NCI-H1417 (cell line): ENCODE results near the gene AP2A2.
A peak's percentile ranks its signal among the peaks of the same experiment; 100 is the strongest.
"Not testable (repeated sequence)": the region's sequence is repeated elsewhere in the genome, so short reads cannot be mapped to it uniquely, and the experiment has no call there.

Experiments
- DNase-seq, 3 experiments: peaks; one replicate each; lab custom pipeline; 2025; lab: John Stamatoyannopoulos, UW

The AP2A2 gene

DNA sequence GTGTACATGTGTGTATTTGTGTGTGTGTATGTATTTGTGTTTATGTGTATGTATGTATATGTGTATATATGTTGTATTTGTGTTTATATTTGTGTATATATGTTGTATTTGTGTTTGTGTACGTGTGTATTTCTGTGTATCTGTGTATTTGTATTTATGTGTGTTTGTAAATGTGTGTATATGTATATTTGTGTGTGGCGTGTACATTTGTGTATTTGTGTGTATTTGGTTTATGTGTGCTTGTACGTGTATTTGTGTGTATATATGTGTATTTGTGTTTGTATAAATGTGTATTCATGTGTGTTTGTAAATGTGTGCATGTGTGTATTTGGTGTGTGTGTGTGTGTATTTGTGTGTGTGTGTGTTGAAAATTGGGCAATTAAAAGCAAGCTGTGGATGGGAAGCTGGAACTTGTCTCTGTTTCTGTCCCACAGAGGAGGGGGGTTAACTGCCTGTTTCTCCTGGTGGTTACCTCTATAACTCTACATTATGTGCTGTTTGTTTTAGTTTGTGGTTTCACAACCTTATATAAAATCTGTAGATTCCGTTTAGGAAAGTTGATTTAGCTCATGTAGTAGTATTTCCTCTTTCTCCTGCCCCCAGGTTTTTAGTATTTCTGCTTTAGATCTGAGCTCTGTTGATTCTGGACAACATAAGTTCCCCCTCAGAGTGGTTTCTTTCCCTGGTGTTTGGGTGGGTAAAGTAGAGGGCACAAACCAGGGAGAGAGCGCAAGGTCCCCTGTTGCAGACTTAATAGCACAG, 28.9 kb downstream of the AP2A2 start:
- no peak for DNase-seq

DNA sequence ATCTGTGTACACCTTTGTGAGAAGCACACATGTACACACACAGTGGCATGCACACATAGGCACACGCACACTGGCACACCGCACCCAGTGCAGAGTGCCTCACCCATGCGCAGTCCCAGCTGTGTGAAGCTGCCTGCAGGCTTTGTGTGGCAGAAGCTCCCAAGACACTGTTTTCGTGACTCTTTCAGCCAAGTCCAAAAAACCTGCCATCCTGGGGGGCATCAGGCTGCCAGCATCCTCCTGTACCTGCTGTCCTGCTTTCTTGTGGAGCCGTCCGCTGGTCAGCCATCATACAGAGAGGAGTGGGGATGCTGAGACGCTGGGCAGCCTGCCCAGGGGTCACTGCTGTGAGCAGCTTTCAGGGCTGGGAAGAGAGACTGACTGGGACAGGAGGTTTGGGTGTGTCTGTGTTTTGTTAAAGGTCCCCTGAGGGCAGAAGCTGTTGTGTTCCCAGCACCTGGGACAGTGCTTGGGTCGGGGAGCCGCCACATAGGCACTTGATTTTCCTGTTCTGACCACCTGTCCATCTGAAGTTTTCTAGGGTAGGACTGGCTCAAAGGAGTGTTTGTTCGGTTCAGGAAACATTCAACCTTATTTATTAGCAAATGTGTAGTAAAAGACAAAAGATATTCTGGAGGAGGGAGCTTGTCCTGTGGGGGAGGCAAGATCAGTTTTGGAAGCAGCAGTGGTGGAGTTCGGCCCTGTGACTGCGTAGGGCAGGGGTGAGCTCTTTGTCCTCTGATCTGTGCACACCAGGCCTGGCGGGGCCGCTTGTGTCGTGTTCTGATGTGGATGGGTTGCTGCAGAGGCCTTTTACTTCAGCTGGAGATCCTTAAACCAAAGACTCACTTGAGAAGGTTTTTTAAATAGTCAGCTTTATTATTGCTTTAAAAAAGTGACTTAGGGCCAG, 29.7 kb downstream of the AP2A2 start:
- DNase-seq: peak in 1 of 3 experiments; percentile 36

DNA sequence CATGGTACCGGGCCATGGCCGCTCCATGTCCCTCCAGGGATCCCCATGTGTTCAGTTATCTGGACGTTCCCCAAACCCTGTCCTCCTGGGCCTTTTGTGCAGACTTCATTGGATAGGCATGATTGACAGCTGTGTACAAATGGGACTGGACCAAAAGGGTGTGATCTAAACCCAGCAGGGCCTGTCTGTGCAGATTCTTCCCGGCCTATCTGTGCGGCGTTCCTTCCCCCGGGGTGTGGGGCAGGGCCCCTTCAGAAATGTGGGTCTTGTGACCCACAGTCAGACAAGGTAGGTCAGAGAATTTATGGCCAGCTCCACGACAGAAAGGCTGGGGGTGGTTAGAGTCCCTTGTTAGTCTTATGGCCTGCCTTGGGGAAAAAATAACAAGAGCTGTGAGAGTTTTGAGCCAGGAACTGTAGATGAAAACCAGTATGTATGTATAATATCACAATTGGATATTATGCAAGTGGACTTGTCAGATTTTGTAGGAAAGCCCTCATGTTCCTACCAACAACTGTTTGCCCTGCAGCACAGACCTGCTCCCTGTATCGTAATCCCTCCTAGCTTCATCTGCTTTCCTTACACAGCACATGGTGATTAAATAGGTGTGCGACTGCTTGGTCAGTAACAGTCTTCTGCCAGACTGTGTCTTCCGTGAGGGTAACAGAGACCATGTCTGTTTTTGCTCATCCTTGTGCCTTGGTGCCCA, 31.7 kb downstream of the AP2A2 start:
- DNase-seq: no peak

DNA sequence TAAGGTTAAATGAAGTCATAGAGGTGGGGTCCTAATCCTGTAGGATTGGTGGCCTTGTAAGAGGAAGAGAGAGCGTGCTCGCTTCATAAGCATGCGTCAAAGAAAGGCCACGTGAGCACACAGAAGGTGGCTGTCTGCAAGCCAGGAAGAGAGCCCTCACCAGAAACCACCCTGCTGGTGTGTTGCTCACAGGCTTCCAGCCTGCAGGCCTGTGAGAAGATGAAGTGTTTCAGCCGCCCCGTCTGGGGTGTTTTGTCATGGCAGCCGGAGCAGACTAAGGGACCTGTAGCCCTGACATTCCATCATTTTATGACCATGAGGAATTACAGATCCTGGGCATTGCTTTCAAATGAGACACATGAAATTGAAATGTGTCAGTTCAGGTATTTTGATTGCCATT, 32.4 kb downstream of the AP2A2 start:
- DNase-seq: no peak

GRCh38 chr11:959027-959426, 33.4 kb downstream of the AP2A2 start:
- no peak for DNase-seq

DNA sequence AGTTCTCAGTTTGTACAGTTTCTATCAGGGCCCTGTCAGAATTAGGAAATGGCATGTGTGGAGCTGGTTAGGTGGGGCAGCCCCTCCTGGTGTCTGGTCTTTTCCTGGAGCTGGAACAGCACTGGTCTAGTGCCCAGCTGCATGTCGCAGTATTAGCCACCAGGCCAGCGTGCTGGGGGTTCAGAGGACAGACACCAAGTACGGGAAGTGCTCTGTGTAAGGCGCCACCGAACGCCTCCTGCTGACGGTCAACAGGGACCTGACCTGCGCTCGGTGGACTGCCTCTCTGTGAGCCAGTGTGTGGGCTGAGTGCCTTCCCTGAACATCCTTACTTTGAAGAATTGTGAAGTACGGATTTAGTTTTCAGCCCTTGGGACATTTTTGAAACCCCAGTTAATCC, 33.9 kb downstream of the AP2A2 start:
- no peak for DNase-seq

- not testable (repeated sequence) for DNase-seq
These were observed 35.7 kb downstream of the AP2A2 start for GRCh38 chr11:961310-961920.

- no peak for DNase-seq
These were observed 36.3 kb downstream of the AP2A2 start for GRCh38 chr11:961921-962320.

DNA sequence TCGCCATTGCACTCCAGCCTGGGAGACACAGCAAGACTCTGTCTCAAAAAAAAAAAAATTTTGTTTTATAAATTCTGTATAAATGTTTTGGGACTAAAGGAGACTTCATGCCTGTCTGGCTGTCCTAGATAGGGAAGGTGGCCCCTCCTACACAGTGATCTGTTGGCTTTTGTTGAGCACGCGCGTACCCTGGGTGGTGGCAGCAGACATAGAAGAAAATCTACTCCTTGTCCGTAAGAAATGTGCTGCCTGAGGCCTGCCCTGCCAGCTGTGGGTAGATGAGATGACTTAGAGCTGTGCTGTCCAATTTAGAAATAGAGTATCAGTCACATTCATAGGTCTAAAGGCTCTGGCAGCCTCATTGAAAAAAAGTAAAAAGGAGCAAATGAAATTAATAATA, 37.0 kb downstream of the AP2A2 start:
- DNase-seq: no peak

DNA sequence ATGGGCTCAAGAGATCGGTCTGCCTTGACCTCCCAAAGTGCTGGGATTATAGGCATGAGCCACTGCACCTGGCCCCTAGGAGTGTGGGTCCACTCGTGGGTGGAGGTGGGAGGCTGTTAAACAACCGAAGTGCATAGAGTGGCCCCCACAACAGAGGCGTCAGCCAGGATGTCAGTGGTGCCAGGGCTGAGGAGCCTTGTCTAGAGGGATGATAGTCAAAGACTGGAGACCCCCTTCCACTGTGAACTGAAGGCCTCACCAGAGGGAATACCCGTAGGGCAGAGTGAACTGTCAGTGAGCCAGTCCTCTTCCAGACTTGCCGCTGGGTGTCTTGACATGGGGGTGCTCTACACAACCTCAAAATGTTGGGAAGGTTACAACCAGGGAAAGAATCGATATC, 38.2 kb downstream of the AP2A2 start:
- no peak for DNase-seq

DNA sequence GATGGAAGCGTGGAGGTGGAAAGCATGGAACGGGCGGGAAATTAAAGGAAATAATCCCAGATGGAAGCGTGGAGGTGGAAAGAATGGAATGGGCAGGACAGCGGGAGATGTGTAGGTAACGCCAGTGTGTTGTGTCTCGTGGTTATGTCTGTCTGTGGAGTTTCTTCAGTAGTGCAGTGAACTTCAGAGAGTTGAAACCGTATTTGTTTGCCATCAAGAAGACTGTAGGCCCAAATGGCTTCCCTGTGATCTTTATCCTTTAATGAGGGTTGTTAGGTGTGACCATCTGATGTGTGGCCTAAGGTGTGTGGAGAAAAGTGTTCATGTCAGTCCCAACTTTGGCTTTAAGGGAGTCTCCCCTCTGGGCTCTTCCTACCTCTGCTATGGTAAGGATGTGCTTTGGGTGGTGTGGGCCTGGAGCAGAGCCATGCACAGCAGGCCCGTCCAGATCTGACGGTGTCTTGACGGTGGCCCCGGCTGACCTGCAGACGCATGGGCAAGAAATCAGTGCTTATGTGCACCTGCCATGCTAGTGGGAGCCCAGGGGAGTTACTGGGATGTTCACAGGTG, 39.6 kb downstream of the AP2A2 start:
- no peak for DNase-seq

DNA sequence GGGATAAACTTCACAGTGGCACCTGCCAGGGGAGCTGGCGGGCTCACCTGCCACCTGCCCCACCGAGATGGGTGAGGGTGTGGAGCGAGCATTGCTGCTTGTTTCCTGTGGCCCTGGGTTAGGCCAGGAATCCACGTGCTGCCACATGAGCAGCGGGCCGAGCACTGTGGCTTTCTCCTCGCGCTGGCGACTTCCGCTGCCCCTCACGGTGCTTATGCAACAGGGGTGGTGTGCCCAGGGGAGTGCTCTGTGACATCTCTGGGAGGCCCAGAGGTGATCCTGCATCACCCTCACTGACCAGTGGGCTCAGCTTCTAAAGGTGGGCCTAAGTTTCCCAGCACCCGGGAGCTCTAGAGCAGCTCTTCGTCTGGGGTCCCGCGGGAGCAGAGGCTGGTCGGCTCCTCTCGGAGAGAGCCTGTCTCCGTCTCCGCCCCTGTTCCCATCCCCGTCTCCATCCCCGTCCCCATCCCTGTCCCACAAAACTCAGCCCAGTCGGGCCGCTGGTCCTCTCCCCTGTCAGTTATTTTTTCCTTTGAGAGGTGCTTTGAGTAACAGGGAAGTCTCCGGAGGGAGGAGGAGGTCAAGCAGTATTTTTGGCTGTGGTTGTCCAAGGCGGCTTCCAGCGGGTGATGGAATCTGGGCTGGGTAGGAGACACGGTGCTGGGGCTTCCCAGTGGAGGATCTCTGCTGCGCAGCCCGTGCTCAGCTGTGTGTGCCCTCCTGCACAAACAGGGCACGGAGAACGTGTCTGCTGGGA, 42.5 kb downstream of the AP2A2 start:
- no peak for DNase-seq

DNA sequence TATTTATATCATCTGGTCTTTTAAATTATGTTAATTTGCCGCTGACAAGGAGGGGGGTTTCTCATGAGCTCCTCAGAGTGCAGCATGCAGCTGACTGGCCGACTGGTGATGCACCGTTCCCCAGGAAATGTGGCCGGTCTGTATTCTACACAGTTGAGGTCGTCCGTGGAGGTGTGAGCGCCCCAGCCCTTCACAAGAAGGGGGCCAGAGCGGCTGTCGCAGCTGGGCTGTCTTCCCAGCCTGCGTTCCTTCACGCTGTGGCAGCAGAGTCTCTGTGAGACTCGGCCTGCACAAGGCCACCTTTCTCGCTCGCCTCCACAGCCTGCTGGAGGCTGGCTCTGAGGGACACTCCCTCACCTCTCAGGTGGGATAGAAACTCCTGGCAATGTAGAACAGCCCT, 43.2 kb downstream of the AP2A2 start:
- DNase-seq: no peak

- no peak for DNase-seq
These were observed 44.1 kb downstream of the AP2A2 start for GRCh38 chr11:969651-970205.

DNA sequence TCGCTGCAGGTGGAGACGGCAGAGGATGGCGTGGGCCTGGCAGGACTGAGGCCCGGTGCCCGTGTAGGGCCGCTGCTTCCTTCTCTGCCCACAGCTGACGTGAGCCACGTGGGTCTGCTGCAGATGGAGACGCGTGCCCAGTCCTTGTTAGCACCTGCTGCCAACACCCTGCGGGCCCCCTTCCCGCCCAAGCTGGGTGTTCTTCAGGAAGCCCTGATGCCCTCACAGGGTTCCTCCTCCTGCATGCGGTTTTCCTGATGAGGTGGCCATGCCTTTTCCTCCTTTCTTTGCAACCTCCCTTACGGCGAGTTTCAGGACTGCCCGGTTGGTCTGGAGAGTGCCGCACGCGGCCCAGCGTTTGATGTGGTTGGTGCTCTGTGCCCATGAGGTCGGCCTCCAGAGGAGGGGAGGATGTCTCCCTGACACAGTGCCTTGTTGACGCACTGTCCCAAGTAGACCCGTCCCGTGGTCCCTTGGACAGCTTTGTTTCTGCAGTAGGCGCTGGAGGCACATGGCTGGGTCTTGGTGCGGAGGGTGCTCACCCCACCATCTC, 44.7 kb downstream of the AP2A2 start:
- DNase-seq: no peak

DNA sequence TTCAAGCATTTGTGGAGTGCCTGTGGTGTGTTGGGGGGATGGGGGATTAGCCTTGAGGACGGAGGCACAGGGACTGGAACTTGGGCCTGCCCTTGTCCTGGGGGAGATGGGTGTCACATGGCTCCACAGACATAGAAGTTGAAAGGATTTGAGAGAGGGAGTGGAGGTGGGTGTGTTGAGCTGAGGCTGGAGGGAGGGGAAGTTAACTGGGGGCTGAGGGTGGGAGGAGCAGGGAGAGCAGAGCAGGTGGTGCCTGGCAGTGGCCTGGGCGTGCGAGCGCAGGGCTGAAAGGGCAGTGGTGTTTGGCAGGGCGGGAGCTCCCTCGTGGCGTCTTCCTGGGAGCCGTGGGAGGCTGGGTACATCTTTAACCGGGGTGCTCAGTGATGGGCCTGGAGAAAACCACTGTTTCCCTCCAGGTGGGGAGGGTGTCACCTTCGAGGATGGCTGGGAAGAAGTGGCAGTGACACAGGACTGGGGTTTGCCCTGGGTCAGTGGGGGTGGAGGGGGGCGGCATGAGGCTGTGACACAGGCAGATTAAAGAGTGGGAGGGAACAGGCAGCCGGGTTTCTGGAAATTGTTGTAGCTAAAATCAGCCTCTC, 45.5 kb downstream of the AP2A2 start:
- no peak for DNase-seq

- no peak for DNase-seq
These were observed 46.2 kb downstream of the AP2A2 start for GRCh38 chr11:971731-972365.

- no peak for DNase-seq
These were observed 47.0 kb downstream of the AP2A2 start for GRCh38 chr11:972523-973211.

DNA sequence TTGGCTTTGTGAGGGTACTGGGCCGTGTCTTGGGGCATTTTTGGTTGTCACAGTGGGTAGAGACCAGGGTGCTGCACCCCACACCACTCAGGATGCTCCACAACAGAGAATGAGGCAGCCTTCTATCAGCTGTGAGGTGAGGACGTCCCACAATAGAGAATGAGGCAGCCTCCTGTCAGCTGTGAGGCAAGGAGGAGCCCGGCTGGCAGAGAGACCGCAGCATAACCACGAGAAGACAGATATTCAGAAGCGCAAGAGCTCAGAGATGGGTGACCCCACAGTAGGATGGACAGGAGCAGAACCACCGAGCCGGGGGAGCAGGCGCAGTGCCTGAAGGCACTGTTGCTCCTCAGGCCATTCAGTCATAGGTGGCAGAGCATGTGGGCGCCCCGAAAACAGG, 47.6 kb downstream of the AP2A2 start:
- no peak for DNase-seq
